IMR-90 (cell line): ENCODE data around the gene LMNTD2. TPM values are rescaled to one million over a fixed set of nuclear protein-coding genes. Genes with fewer than 3 reads are reported as not detected.

Source experiments
- ATAC-seq: fragments of 200-7000 bp; cut with Tn5 transposase; 2 replicates; pipeline ENCODE4 v1.9.1; 2020; ENCODE audit warnings: low read depth, mild to moderate bottlenecking, moderate library complexity
- BruUV-seq: library from RNA; stranded (reverse); fragments of 400-500 nt; replicated peaks from 2 replicates; lab custom pipeline; 2021; lab: Mats Ljungman, UMichigan
- CTCF ChIA-PET: fragments of 300-600 bp; formaldehyde crosslinking; extraction: SDS; loops from one replicate; lab custom pipeline; 2021; ENCODE audit warnings: antibody characterized with exemption; lab: Yijun Ruan, JAX
- POLR2A ChIA-PET: fragments of 300-600 bp; sonication (Branson Sonifier 250); formaldehyde crosslinking; loops from one replicate; lab custom pipeline; 2022; ENCODE audit warnings: antibody characterized with exemption; ENCODE audit not compliant: unreplicated experiment; lab: Charles Lee
- DNase-seq: peaks from one replicate; pipeline ENCODE4 v3.0.0; 2013
- H2AFZ ChIP-seq: replicated peaks from 2 replicates; pipeline ENCODE3; 2013; ENCODE audit warnings: low read length, mild to moderate bottlenecking; ENCODE audit not compliant: poor library complexity
- H2AK5ac ChIP-seq: 2 replicates; pipeline ENCODE4 v1.6.1; 2013; ENCODE audit warnings: low read depth, low read length, inconsistent platforms
- H2AK9ac ChIP-seq: replicated peaks from 2 replicates; pipeline ENCODE3; 2013; ENCODE audit warnings: mild to moderate bottlenecking, low read depth, low read length, moderate library complexity; ENCODE audit not compliant: poor library complexity
- H2BK120ac ChIP-seq: 2 replicates; pipeline ENCODE4 v1.6.1; 2013; ENCODE audit warnings: low read depth, low read length, inconsistent platforms
- H2BK15ac ChIP-seq: 3 replicates; pipeline ENCODE4 v1.6.1; 2013; ENCODE audit warnings: low read depth, low read length, inconsistent platforms
- H2BK20ac ChIP-seq: 2 replicates; pipeline ENCODE4 v1.6.1; 2013; ENCODE audit warnings: low read depth, mild to moderate bottlenecking, inconsistent platforms, low read length, moderate library complexity
- H2BK5ac ChIP-seq: 2 replicates; pipeline ENCODE4 v1.6.1; 2013; ENCODE audit warnings: mild to moderate bottlenecking, low read depth, low read length, inconsistent platforms; ENCODE audit not compliant: poor library complexity, severe bottlenecking
- H3K14ac ChIP-seq: replicated peaks from 2 replicates; pipeline ENCODE4 v1.6.1; 2013; ENCODE audit warnings: low read depth, low read length, inconsistent platforms
- H3K18ac ChIP-seq: 2 replicates; pipeline ENCODE4 v1.6.1; 2013; ENCODE audit warnings: low read depth, low read length, control low read depth
- H3K23ac ChIP-seq: 2 replicates; pipeline ENCODE4 v1.6.1; 2013; ENCODE audit warnings: low read depth, low read length, inconsistent platforms
- H3K27ac ChIP-seq: 2 replicates; pipeline ENCODE4 v1.5.1; 2013; ENCODE audit warnings: mild to moderate bottlenecking, control low read depth, low read length; ENCODE audit not compliant: insufficient read depth
- H3K27me3 ChIP-seq: 2 replicates; pipeline ENCODE4 v1.6.1; 2013; ENCODE audit warnings: low read length; ENCODE audit not compliant: control insufficient read depth, insufficient read depth
- H3K36me3 ChIP-seq: 2 replicates; pipeline ENCODE4 v1.6.1; 2013; ENCODE audit warnings: low read length, mixed read lengths; ENCODE audit not compliant: control insufficient read depth, insufficient read depth
- H3K4ac ChIP-seq: 2 replicates; pipeline ENCODE4 v1.6.1; 2013; ENCODE audit warnings: low read depth, low read length, inconsistent platforms
- H3K4me1 ChIP-seq: 2 replicates; pipeline ENCODE4 v1.6.1; 2013; ENCODE audit warnings: low read length, mixed read lengths; ENCODE audit not compliant: control insufficient read depth, insufficient read depth
- H3K4me2 ChIP-seq: 2 replicates; pipeline ENCODE4 v1.6.1; 2013; ENCODE audit warnings: low read depth, mild to moderate bottlenecking, control low read depth, low read length, moderate library complexity
- H3K4me3 ChIP-seq: 2 replicates; pipeline ENCODE4 v1.5.1; 2013; ENCODE audit warnings: low read depth, mild to moderate bottlenecking, control low read depth, low read length, moderate library complexity; ENCODE audit not compliant: insufficient read depth
- H3K56ac ChIP-seq: 2 replicates; pipeline ENCODE4 v1.6.1; 2013; ENCODE audit warnings: low read length, inconsistent platforms; ENCODE audit not compliant: insufficient read depth; ENCODE audit errors: extremely low read depth
- H3K79me1 ChIP-seq, 2 experiments: 2 replicates each; pipeline ENCODE4 v1.6.1; 2013; ENCODE audit warnings: low read length in 2 of 2, inconsistent platforms in 1 of 2, low read depth in 1 of 2
- H3K9ac ChIP-seq: 2 replicates; pipeline ENCODE4 v1.6.1; 2013; ENCODE audit warnings: low read depth, low read length, control low read depth
- H3K9me1 ChIP-seq: 2 replicates; pipeline ENCODE4 v1.6.1; 2013; ENCODE audit warnings: low read length, inconsistent platforms; ENCODE audit not compliant: insufficient read depth
- H3K9me3 ChIP-seq: 2 replicates; pipeline ENCODE4 v1.6.1; 2013; ENCODE audit warnings: low read length; ENCODE audit not compliant: control insufficient read depth, insufficient read depth
- H4K20me1 ChIP-seq: 2 replicates; pipeline ENCODE4 v1.6.1; 2013; ENCODE audit warnings: low read length, inconsistent platforms; ENCODE audit not compliant: insufficient read depth
- H4K5ac ChIP-seq: 2 replicates; pipeline ENCODE4 v1.6.1; 2013; ENCODE audit warnings: mild to moderate bottlenecking, low read depth, low read length, control low read depth
- H4K8ac ChIP-seq, 2 experiments: 2 replicates each; pipeline ENCODE4 v1.6.1; 2013; ENCODE audit warnings: low read depth in 2 of 2, low read length in 2 of 2, control low read depth in 1 of 2, inconsistent platforms in 1 of 2
- H4K91ac ChIP-seq: 2 replicates; pipeline ENCODE4 v1.6.1; 2013; ENCODE audit warnings: low read depth, low read length, inconsistent platforms; ENCODE audit not compliant: insufficient read depth
- CHD1 ChIP-seq: IDR thresholded peaks from 2 replicates; pipeline ENCODE4 v1.6.1; 2012; ENCODE audit warnings: low read depth, low read length, improper control_type of control experiment
- MAZ ChIP-seq: IDR thresholded peaks from 2 replicates; pipeline ENCODE4 v1.6.1; 2012; ENCODE audit warnings: low read depth, mild to moderate bottlenecking, low read length, improper control_type of control experiment, moderate library complexity, borderline replicate concordance
- RCOR1 ChIP-seq: IDR thresholded peaks from 2 replicates; pipeline ENCODE4 v1.6.1; 2012; ENCODE audit warnings: mild to moderate bottlenecking, low read length, improper control_type of control experiment; ENCODE audit not compliant: insufficient replicate concordance
- WGBS, 2 experiments: methylation state at CpG; one replicate each; pipeline versions ENCODE4 v1.1.5 to v1.1.7; 2013; ENCODE audit warnings: missing lambda C conversion rate in 2 of 2; ENCODE audit not compliant: insufficient read length in 1 of 2; ENCODE audit errors: extremely low coverage in 2 of 2; 5-methylcytosine and 5-hydroxymethylcytosine counted together
- dilution Hi-C: fragments of 300-500 bp; cut with HindIII; formaldehyde crosslinking; loops from one replicate; pipeline ENCODE4 v1.14.3; 2018; ENCODE audit warnings: low sequenced_read_pairs; ENCODE audit not compliant: unreplicated experiment
- in situ Hi-C: fragments of 300-500 bp; cut with MboI; formaldehyde crosslinking; loops from 3 replicates; pipeline ENCODE4 v1.14.3; 2019; ENCODE audit warnings: low sequenced_read_pairs, inconsistent platforms, mixed read lengths
- intact Hi-C: fragments of 100-400 bp; cut with micrococcal nuclease; formaldehyde crosslinking; loops from 2 replicates; pipeline ENCODE4 v1.10.0; 2022
- polyA plus RNA-seq, 3 experiments: library from polyadenylated mRNA; depleted of rRNA; stranded (reverse); fragments of >200 nt; gene quantifications; 2 replicates each; pipeline ENCODE4 v1.2.3, GENCODE V29; 2012; ENCODE audit warnings: low replicate concordance in 1 of 3
- total RNA-seq: library from RNA; depleted of rRNA; stranded (reverse); fragments of >200 nt; gene quantifications from 2 replicates; pipeline ENCODE4 v1.2.3, GENCODE V29; 2012
- TF ChIP-seq, protein P1 (sequence below): fragments of 150-350 bp; IDR thresholded peaks from 2 replicates; pipeline ENCODE4 v1.6.1; 2017; ENCODE audit warnings: mild to moderate bottlenecking, antibody characterized with exemption, low read length, low read depth
- TF ChIP-seq, protein P2 (sequence below): fragments of 150-350 bp; IDR thresholded peaks from 2 replicates; pipeline ENCODE4 v1.6.1; 2016; ENCODE audit warnings: low read depth, mild to moderate bottlenecking, low read length, moderate library complexity, borderline replicate concordance

Gene LMNTD2
- total and polyA plus RNA-seq, 2 of the 4 experiments (the other 2 are of a cell fraction): 0.18 to 1.3 TPM

DNA sequence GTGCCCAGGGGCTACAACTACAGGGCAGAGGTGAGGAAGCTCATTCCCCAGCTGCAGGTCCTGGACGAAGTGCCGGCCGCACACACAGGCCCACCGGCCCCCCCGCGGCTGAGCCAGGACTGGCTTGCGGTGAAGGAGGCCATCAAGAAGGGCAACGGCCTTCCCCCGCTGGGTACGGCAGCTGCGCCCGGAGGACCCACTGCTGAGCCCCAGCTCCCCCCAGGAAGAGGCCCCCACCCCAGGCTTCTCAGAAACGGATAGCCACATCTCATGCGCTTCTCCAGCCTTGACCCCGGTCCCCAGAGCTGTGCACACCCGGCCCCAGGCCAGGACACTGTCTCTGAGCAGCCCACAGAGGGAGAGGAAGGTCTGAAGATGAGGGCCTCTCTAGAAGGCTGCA lies 9.4 kb downstream of the LMNTD2 start (continued):
- TF ChIP-seq, protein P1, sequence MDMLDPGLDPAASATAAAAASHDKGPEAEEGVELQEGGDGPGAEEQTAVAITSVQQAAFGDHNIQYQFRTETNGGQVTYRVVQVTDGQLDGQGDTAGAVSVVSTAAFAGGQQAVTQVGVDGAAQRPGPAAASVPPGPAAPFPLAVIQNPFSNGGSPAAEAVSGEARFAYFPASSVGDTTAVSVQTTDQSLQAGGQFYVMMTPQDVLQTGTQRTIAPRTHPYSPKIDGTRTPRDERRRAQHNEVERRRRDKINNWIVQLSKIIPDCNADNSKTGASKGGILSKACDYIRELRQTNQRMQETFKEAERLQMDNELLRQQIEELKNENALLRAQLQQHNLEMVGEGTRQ: no peak

DNA sequence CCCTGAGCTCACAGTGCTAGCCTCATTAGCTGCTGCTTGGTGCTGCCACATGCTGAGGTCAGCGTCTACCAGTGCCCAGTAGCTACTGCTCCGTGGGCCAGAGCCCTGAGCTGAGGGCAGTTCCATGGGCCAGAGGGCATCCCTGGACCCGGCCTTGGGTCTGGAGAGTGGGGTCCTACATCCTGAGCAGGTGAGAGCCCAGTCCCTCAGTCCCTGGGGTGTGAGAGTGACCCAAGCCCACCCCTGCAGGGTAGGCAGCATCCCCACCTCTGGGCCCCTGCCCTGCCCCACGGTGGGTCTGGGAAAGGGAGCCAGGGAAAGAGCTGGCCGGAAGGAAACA lies 9.8 kb downstream of the LMNTD2 start:
- Histone ChIP-seq H3K79me1 (no peaks in the 10 kb centered on the region), H2AFZ (no peak overlapping the region), H4K91ac (no peak overlapping the region), H3K9ac (no peak overlapping the region), H4K5ac (no peak overlapping the region), H2AK5ac (no peak overlapping the region), H3K4ac (no peak overlapping the region), H2BK15ac (no peak overlapping the region), H4K8ac (no peak overlapping the region), H3K4me2 (no peak overlapping the region), H3K14ac (no peak overlapping the region), H3K27ac (no peak overlapping the region), H2BK5ac (no peak overlapping the region), H3K23ac (no peak overlapping the region), H3K56ac (no peak overlapping the region), H3K4me1 (peaks cover 2% of the 10 kb centered on the region; the same call in 1 of the 2 replicates), H3K27me3 (peaks cover 23% of the 10 kb centered on the region), H3K36me3 (peaks cover 2% of the 10 kb centered on the region; the same call in 1 of the 2 replicates), H3K9me3 (no peaks in the 10 kb centered on the region), H3K9me1 (no peaks in the 10 kb centered on the region), H2BK120ac (no peak overlapping the region), H3K4me3 (no peak overlapping the region), H3K18ac (no peak overlapping the region), H2BK20ac (no peak overlapping the region), H4K20me1 (no peaks in the 10 kb centered on the region), H2AK9ac (peak overlapping the region; percentile 37)
- 50% methylated on average over 3 of the region's 5 CpGs; no CpG with 5 or more reads in 1 of the 2 experiments for WGBS, 2 experiments
- ATAC-seq: no peak
- POLR2A ChIA-PET: no interaction called here
- dilution Hi-C loops: no loop called here
- TF ChIP-seq MAZ (no peak), RCOR1 (no peak), CHD1 (no peak)
- TF ChIP-seq, protein P2, sequence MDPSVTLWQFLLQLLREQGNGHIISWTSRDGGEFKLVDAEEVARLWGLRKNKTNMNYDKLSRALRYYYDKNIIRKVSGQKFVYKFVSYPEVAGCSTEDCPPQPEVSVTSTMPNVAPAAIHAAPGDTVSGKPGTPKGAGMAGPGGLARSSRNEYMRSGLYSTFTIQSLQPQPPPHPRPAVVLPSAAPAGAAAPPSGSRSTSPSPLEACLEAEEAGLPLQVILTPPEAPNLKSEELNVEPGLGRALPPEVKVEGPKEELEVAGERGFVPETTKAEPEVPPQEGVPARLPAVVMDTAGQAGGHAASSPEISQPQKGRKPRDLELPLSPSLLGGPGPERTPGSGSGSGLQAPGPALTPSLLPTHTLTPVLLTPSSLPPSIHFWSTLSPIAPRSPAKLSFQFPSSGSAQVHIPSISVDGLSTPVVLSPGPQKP: no peak
- no peak for DNase-seq
- intact Hi-C loops: loop anchor here (10.0 kb wide), 1 partner anchor 174 kb away; no protein-coding TSS in a partner anchor
- no TSS peak for BruUV-seq
- in situ Hi-C loops: no loop called here
- CTCF ChIA-PET: no interaction called here
